Activated CD8-positive, alpha-beta memory T cell treated with anti-CD3 and anti-CD28 coated beads, Interleukin-2, amount 50 U/mL, for 1 hour (primary cell): ENCODE results near the gene CGREF1.
"Not testable (repeated sequence)": the region's sequence is repeated elsewhere in the genome, so short reads cannot be mapped to it uniquely, and the experiment has no call there.

ENCODE experiments used
- DNase-seq: peaks from one replicate; pipeline ENCODE4 v3.0.0-alpha.2; 2020; ENCODE audit errors: extremely low read depth

The CGREF1 gene

GRCh38 chr2:27137322-27137935 lies 18.5 kb upstream of the CGREF1 start:
- no peak for DNase-seq

- DNase-seq: no peak
Observed at GRCh38 chr2:27136751-27137150, 17.8 kb upstream of the CGREF1 start.

GRCh38 chr2:27135478-27135955 lies 16.6 kb upstream of the CGREF1 start:
- no peak for DNase-seq

GRCh38 chr2:27134781-27135477 lies 16.0 kb upstream of the CGREF1 start:
- DNase-seq: no peak

DNA sequence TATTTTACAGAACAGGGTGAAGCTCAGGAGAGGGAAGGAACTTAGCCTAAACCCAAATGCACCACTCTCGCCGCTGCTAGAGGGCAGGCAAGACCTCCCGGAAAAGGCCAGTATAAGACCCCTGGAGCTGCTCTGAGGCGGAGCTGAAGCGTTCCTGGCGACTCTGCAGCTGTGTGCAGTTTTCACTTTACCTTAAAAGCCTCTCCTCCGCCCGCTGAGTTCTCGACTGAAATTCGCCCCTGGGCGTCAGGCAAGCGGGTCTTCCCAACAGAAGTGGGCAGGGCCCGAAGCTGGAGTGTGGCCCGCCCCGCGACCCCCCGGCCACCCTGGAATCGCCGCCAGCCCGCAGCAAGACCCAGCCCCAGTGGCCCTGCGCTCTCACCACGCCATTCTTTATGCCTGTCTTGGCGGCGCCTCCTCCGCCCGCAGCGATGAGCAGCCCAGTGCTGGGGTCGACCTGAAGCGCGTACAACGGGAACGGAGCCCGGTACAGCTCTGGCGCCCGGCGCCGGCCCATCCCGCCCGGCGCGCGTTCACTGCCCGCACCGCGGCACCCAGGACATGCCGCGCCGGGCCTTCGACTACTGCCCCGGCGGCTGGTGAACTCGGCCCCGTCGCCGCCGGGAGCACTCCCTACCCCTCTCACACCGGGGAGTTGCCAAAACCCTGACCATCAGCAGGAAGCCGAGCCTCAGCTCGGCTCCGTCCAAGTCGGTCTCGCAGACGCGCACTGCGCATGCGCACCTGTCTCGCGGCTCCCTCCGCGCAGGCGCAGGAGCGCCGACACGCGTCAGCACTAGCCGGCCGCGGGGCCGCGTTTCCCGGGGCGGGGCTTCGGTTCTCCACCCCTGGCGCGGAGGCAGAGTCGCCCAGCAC lies 15.2 kb upstream of the CGREF1 start, which contains the start of gene PREB:
TSS of gene PREB (minus strand) at position 732 of the 876 bp plus-strand sequence. CDS start at position 517, 215 bp downstream.
- DNase-seq: peak; percentile 83

- DNase-seq: no peak
Observed at GRCh38 chr2:27133195-27133875, 14.4 kb upstream of the CGREF1 start.

DNA sequence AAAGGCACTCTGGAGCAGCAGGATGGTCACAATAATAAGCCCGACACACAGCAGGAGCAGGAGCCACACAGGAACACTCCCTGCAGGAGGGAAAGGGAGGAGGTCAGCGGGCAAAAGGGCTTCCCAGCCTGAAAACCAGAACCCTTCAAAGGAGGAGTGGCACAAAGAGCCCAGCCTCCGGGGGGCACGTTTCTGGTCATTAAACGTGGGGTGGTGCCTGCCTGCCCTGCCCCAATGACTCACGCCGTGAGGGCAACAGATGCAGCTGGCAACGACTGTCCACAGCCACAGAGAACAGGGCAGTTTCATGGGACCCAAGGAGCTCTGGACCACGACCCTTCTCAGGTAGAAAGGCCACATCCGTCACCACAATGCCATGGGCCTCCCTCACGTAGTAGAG lies 12.5 kb upstream of the CGREF1 start:
- DNase-seq: no peak

GRCh38 chr2:27130396-27130795 lies 11.5 kb upstream of the CGREF1 start:
- DNase-seq: no peak

- DNase-seq: no peak
Observed at GRCh38 chr2:27128668-27129571, 10.0 kb upstream of the CGREF1 start.

DNA sequence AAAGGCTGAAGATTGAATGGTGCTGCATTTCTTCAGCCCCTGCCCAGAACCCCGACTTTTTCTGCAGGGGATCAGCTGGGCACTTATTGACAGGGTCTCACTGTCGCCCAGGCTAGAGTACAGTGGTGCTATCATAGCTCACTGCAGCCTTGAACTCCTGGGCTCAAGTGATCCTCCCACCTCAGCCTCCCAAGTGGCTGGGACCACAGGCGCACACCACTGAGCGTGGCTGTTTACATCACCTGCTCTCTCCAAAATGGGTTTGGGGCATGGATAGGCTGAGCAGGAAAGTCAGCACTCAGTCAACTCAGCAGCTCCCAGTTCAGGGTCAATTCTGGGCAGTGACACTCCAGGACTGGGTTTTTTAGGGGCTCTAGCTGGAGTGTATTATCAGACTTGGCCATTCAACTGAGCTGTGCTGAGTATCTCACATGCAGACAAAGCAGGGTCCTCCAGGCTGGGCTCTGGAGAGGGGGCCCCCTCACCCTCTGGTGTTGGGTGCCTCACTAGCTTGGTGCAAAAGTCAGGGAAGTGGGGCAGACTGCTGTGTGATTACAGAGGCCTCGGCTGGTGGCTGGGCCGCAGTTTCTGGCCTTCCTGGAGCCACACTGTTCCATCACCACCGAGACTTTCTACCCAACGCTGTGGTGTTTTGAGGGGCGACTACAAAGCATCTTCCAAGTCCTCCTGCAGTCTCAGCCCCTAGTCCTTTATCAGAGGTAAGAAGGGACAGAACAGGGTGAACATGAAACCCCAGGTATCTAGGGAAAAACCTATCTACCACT lies 9.1 kb upstream of the CGREF1 start:
- DNase-seq: no peak

DNA sequence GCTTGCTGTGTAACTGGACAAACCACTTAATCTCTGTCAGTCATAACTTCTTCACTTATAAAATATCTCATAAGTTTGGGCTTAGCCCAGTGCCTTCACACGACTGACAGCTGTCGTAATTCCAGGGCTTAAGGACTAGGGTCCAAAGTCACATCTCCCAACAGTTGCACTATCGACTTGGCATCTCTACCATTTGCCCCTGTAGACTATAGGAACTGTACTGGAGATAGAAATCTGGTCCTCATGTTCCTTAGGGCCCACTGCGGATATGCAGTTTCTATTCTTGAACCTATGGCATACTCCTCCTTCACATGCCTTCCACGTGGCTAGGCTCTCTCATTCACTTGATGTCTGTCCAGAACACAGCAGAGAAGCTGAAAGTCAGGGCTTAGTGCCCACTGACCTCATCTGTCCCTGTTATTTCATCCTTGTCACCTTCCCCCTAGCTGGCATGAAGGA lies 7.4 kb upstream of the CGREF1 start:
- no peak for DNase-seq

GRCh38 chr2:27125104-27125503 lies 6.2 kb upstream of the CGREF1 start:
- no peak for DNase-seq

- DNase-seq: peak; percentile 13
Observed at GRCh38 chr2:27123302-27124150, 4.6 kb upstream of the CGREF1 start, which contains the start of gene ABHD1. Gene ABHD1, plus strand, starts transcription at chr2:27123815. Its CDS starts 134 bp downstream, at chr2:27123949.

DNA sequence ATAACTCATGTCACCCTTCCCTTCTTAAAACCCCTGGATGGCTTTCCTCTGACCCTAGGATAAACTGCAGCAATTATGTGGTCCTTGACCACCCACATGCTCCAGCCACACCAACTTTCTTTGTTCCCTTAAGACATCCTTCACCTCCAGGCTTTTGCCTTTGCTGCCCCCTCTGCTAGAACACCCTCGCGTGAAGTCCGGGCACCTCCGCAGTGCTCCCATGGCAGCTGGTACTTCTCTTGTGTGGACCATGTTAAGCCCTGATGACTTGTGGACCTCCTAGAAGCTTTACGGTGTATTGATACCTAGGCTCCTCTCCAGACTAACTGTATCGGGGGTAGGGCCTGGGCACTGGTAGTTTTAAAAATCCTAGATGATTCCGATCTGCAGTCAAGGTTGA lies 3.9 kb upstream of the CGREF1 start:
- DNase-seq: no peak

DNA sequence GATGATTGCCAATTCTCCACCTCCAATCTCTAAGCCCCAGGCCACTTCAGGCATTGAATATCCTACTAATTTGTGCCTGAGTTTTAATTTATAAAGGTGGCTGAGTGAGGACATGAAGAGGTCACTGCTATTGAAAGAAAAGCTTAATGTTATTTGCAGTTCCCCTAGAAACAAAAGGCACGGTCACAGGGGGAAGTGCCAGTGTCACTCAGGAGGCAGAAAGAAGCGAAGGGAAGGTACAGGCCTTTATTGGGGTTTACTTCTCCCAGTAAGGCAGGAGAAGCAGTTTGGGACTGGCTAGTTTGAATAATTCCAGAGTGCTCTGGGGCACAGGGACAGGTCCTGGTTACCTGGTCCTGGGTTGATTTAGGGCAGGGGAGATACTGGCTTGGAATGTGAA lies 3.0 kb upstream of the CGREF1 start:
- no peak for DNase-seq

DNA sequence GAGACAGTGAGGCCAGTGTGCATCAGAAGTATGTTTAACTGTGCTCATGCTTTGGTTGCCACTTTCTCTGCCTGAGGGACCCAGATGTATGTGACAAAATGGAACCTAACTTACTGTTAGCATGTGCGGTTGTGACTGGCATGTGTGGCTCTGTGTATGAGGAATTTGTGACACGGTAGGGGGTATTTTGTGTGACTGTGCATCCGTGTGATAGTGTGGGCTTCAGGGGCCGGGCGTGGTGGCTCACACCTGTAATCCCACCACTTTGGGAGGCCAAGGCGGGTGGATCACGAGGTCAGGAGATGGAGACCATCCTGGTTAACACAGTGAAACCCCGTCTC lies 372 bp upstream of the CGREF1 start:
- not testable (repeated sequence) for DNase-seq

DNA sequence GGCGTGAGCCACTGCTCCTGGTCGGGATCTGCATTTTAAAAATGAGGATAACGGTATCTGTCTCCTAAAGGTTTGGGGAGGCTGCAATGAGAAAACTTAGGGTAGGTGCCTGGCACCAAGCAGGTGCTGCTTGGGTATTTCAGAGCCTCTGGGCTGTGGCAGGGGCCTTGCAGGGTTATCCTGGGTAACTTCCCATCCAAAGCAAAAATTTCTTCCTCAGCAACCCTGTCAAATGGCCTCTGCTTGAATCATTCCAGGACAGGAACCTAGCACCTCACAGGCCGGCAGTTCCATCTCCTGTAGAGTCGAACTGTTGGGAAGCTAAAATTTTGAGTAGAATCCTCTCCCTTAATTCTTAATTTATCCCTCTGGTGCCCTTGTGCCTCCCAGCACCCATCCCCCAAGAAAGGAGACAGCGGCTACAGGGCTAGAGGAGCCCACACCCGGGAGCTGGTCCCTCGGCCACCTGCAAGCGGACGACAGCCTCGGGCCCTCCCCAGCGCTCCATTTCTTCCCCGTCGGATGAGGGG lies 868 bp downstream of the CGREF1 start:
- no peak for DNase-seq

DNA sequence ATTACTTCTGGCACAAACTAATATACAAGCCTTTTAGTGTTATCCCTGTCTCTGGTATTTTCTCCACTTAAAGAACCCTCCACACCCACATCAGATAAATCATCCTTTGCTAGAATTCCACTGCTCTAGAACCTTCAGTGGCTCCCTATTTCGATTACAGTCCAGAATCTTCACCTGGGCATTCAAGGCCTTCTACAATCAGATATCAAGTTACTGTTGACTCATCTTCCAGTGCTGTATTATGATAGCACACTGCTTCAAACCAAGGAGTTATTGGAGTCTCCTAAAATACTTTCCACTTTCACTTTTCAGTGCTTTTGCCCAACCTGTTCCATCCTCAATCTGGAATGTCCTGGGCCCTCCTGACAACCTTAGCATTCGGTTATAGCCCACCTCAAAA lies 3.4 kb downstream of the CGREF1 start:
- no peak for DNase-seq
